Hepatocyte (in vitro differentiated cells): ENCODE results near the gene PRKAG2.
"Not testable (repeated sequence)": the region's sequence is repeated elsewhere in the genome, so short reads cannot be mapped to it uniquely, and the experiment has no call there.

Experiments used
- CTCF ChIP-seq: fragments of 200-600 bp; sonication (generic); IDR thresholded peaks from 2 replicates; pipeline ENCODE4 v1.5.1; 2016; ENCODE audit warnings: antibody characterized with exemption, mild to moderate bottlenecking; ENCODE audit not compliant: poor library complexity
- EZH2phosphoT487 ChIP-seq: fragments of 200-600 bp; sonication (generic); IDR thresholded peaks from one replicate; pipeline ENCODE4 v1.6.1; 2018; ENCODE audit warnings: antibody characterized with exemption, mild to moderate bottlenecking, low read depth, moderate library complexity; ENCODE audit not compliant: unreplicated experiment, severe bottlenecking

GRCh38 chr7:151797667-151798307 lies 79.1 kb downstream of the PRKAG2 start:
- TF ChIP-seq EZH2phosphoT487, CTCF: not testable (repeated sequence)
